Suppressor macrophage treated with lipopolysaccharide for 1 hour (primary cell): ENCODE measurements around the gene DFFB.
"Not testable (repeated sequence)": the region's sequence is repeated elsewhere in the genome, so short reads cannot be mapped to it uniquely, and the experiment has no call there.

Experiments
- DNase-seq, 3 donors: peaks; one replicate each; pipeline ENCODE4 v3.0.0-alpha.2; 2020 to 2022

Gene DFFB

GRCh38 chr1:3910857-3911845 lies 53.9 kb downstream of the DFFB start:
- DNase-seq: peak; percentile 48 to 77 (median 50)

GRCh38 chr1:3911981-3912808 lies 54.9 kb downstream of the DFFB start:
- no peak for DNase-seq

GRCh38 chr1:3912809-3913685 lies 55.8 kb downstream of the DFFB start:
- DNase-seq: no peak

- no peak for DNase-seq
These were observed 57.1 kb downstream of the DFFB start for GRCh38 chr1:3914331-3914851.

GRCh38 chr1:3914911-3915310 lies 57.6 kb downstream of the DFFB start:
- DNase-seq: no peak

- DNase-seq: no peak
These were observed 58.4 kb downstream of the DFFB start for GRCh38 chr1:3915551-3916121.

- no peak for DNase-seq
These were observed 60.5 kb downstream of the DFFB start for GRCh38 chr1:3917761-3918160.

- not testable (repeated sequence) for DNase-seq
These were observed 61.1 kb downstream of the DFFB start for GRCh38 chr1:3918359-3918758.

- no peak for DNase-seq
These were observed 61.8 kb downstream of the DFFB start for GRCh38 chr1:3918966-3919611.

- no peak for DNase-seq
These were observed 62.4 kb downstream of the DFFB start for GRCh38 chr1:3919706-3920105.

GRCh38 chr1:3921765-3922164 lies 64.5 kb downstream of the DFFB start:
- DNase-seq: no peak

GRCh38 chr1:3922201-3922725 lies 65.0 kb downstream of the DFFB start:
- peak in 1 of 3 donors; percentile 7 for DNase-seq

GRCh38 chr1:3922851-3923250 lies 65.6 kb downstream of the DFFB start:
- no peak for DNase-seq

GRCh38 chr1:3923378-3924185 lies 66.3 kb downstream of the DFFB start:
- DNase-seq: no peak

GRCh38 chr1:3924186-3924824 lies 67.0 kb downstream of the DFFB start:
- DNase-seq: no peak

GRCh38 chr1:3924825-3925220 lies 67.5 kb downstream of the DFFB start:
- no peak for DNase-seq

- DNase-seq: no peak
These were observed 68.0 kb downstream of the DFFB start for GRCh38 chr1:3925256-3925655.

GRCh38 chr1:3925762-3926161 lies 68.5 kb downstream of the DFFB start:
- DNase-seq: no peak

GRCh38 chr1:3926956-3927355 lies 69.7 kb downstream of the DFFB start:
- no peak for DNase-seq

GRCh38 chr1:3928586-3928985 lies 71.3 kb downstream of the DFFB start:
- DNase-seq: no peak
